Measurements from ENCODE around the gene RPL41.

- TF ChIP-seq EZH2phosphoT487 (IDR thresholded peaks at IDR 0.05; ENCODE audit: low read length), result no peak
- TF ChIP-seq, protein P1, sequence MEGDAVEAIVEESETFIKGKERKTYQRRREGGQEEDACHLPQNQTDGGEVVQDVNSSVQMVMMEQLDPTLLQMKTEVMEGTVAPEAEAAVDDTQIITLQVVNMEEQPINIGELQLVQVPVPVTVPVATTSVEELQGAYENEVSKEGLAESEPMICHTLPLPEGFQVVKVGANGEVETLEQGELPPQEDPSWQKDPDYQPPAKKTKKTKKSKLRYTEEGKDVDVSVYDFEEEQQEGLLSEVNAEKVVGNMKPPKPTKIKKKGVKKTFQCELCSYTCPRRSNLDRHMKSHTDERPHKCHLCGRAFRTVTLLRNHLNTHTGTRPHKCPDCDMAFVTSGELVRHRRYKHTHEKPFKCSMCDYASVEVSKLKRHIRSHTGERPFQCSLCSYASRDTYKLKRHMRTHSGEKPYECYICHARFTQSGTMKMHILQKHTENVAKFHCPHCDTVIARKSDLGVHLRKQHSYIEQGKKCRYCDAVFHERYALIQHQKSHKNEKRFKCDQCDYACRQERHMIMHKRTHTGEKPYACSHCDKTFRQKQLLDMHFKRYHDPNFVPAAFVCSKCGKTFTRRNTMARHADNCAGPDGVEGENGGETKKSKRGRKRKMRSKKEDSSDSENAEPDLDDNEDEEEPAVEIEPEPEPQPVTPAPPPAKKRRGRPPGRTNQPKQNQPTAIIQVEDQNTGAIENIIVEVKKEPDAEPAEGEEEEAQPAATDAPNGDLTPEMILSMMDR (IDR thresholded peaks at IDR 0.05; ENCODE audit: low read length), result no peak
Measured at GRCh38 chr12:56129206-56129941, 12.9 kb downstream of the RPL41 start.
